Ovary (tissue), 9 donors: ENCODE measurements around the gene AMACR. TPM values are rescaled to one million over a fixed set of nuclear protein-coding genes. Genes with fewer than 3 reads are reported as not detected.
"Not testable (repeated sequence)": the region's sequence is repeated elsewhere in the genome, so short reads cannot be mapped to it uniquely, and the experiment has no call there.

Source experiments
- DNase-seq, 5 donors: peaks; one replicate each; pipeline ENCODE4 v3.0.0-alpha.2; 2019 to 2020
- H3K27ac ChIP-seq, 2 donors: fragments of 200-600 bp; one replicate each; pipeline versions ENCODE4 v1.5.1 to v1.8.0; 2019 to 2022
- H3K27me3 ChIP-seq: fragments of 200-600 bp; one replicate; pipeline ENCODE4 v1.8.0; 2022
- H3K36me3 ChIP-seq: fragments of 200-600 bp; sonication (generic); one replicate; pipeline ENCODE4 v1.5.1; 2019
- H3K4me1 ChIP-seq: one replicate; pipeline ENCODE4 v1.8.1; 2013; ENCODE audit warnings: mild to moderate bottlenecking, moderate library complexity; ENCODE audit not compliant: insufficient read depth
- H3K4me3 ChIP-seq: fragments of 200-600 bp; sonication (generic); one replicate; pipeline ENCODE4 v1.5.1; 2017
- H3K9me3 ChIP-seq, 2 donors: fragments of 200-600 bp in 1 of 2; sonication (generic) in 1 of 2; one replicate each; pipeline versions ENCODE4 v1.5.1 to v1.8.1; 2013 to 2019; ENCODE audit warnings: mild to moderate bottlenecking in 1 of 2, moderate library complexity in 1 of 2
- CTCF ChIP-seq, 3 donors: fragments of 450-650 bp in 2 of 3; fragments of 200-600 bp in 1 of 3; IDR thresholded peaks; one replicate each; pipeline versions ENCODE4 v1.5.1 to v1.8.0; 2016 to 2022; ENCODE audit warnings: antibody characterized with exemption in 3 of 3, mild to moderate bottlenecking in 1 of 3
- EP300 ChIP-seq: sonication (generic); formaldehyde crosslinking; IDR thresholded peaks from one replicate; pipeline ENCODE4 v1.6.1; 2017; ENCODE audit warnings: antibody characterized with exemption
- POLR2A ChIP-seq: fragments of 450-650 bp; IDR thresholded peaks from one replicate; pipeline ENCODE4 v1.6.1; 2017; ENCODE audit warnings: antibody characterized with exemption, mild to moderate bottlenecking, moderate library complexity
- WGBS, 3 donors: extraction: QIAGEN DNeasy Blood & Tissue Kit in 1 of 3; methylation state at CpG; one replicate each; pipeline versions ENCODE4 v1.1.5 to v1.1.7; 2013 to 2017; 5-methylcytosine and 5-hydroxymethylcytosine counted together
- intact Hi-C, 4 donors: fragments of 100-400 bp; cut with DNase I; formaldehyde crosslinking; loops; one replicate each; pipeline versions ENCODE4 v1.11.0 to v1.15.1; 2022 to 2023
- polyA plus RNA-seq, 2 donors: library from polyadenylated mRNA; stranded (reverse); fragments of 200-250 nt in 1 of 2; fragments of 350-450 nt in 1 of 2; fragmentation: Illumina TruSeq in 1 of 2; extraction: RNeasy Lipid Tissue Mini Kit (QIAGEN cat#74804) in 1 of 2; gene quantifications; one replicate each; pipeline ENCODE4 v1.2.3, GENCODE V29; 2013 to 2014
- total RNA-seq, 7 donors: library from RNA; depleted of rRNA in 2 of 7; stranded (reverse); fragments of >200 nt in 2 of 7; fragmentation: NEBNext Ultra II Directional in 3 of 7; extraction: Animal tissue kit (Norgen Biotek cat#: 25700) in 3 of 7; gene quantifications; one replicate each; pipeline versions ENCODE4 v1.1.0 to v1.2.4, GENCODE V29; 2016 to 2023
- donor health status: DM: no; HTN: no; CAD: no; lungs with moderate emphysema.
- donor health status: DM: no; HTN: no; CAD: no.
- donor health status: Bipolar disorder and iron deficiency.
- donor health status: DM: yes; HTN: yes; CAD: no.
- donor health status: DM: no; HTN: no; CAD: no.
- donor health status: DM: yes; HTN: yes; CAD: no.

AMACR gene
- total and polyA plus RNA-seq, 9 donors: 3.9 to 13.4 (median 7.8) TPM

DNA sequence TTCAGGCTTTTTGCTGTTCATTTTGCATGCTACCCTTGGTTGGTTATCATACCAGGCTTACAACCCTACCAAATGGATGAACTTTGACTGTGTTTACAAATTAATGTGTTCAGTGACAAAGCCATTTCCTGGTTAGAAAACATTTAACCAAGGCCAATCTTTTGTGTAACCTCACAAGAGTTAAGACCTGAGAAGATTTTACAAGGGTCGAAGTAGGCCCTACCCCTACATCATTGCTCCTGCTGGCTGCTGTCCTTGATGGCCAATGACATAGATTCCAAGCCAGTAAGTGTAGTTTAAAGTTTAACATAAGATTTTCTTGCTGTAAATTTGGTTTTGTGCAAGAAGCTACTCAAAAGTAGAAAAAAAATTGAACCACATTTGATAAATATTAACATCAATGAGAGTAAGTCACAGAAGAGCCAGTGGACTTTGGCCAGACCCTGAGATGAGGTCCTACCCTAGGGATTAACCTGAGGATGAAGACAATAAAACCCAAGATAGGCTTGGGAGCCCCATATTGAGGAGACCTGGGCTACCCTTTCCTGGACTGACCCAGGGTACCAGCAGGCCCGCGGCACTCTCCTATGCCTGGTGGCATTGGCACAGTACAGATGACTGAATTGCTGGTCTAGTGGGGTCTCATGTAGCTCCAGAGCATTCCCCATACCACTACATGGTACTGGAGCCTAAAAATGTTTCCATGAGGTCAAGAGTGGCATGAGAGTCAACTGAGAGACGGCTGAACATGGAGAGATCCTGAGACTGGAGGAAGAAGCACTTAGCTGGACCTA, 26.9 kb upstream of the AMACR start:
- no peaks in the 10 kb centered on the region for H3K36me3 ChIP-seq
- no peak overlapping the region for H3K27ac ChIP-seq
- intact Hi-C loops: no loop called here
- H3K9me3 ChIP-seq: no peaks in the 10 kb centered on the region
- no peaks in the 10 kb centered on the region for H3K4me1 ChIP-seq
- no peak overlapping the region for H3K4me3 ChIP-seq
- H3K27me3 ChIP-seq: no peaks in the 10 kb centered on the region
- DNase-seq: no peak
- WGBS, 3 donors: 93 to 97% (median 97%) methylated on average over 4 of the region's 4 CpGs
- TF ChIP-seq CTCF (IDR thresholded peaks at IDR 0.05): no peak
- no peak for TF ChIP-seq POLR2A

DNA sequence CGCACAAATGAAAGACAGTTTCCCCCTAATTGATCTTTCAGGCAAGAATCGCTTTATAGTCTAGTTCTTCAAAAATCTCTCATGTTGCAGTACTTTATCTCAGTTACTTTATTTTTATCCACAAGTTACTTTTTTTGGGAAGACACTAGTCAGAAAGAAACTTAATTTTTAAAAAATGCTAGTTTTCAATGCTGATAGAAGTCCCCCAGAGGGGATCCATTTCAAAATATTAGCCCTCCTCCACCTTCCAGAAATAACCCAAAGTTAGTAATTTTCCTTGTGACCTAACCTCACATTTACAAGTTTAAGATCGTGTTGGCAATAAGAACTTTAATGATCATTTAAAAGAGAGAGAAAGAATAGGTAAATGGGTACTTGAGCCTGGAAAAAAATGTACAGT, 24.1 kb upstream of the AMACR start:
- no peaks in the 10 kb centered on the region for H3K9me3 ChIP-seq
- TF ChIP-seq EP300: no peak
- no peak for TF ChIP-seq POLR2A
- TF ChIP-seq CTCF (IDR thresholded peaks at IDR 0.05): no peak
- H3K4me3 ChIP-seq: no peak overlapping the region
- intact Hi-C loops: no loop called here
- H3K27me3 ChIP-seq: no peaks in the 10 kb centered on the region
- no peaks in the 10 kb centered on the region for H3K4me1 ChIP-seq
- whole genome bisulfite sequencing, 3 donors: 61 to 73% (median 61%) methylated on average over 3 of the region's 3 CpGs
- H3K27ac ChIP-seq: no peak overlapping the region
- no peaks in the 10 kb centered on the region for H3K36me3 ChIP-seq
- no peak for DNase-seq

GRCh38 chr5:34031117-34031516, 23.3 kb upstream of the AMACR start:
- Histone ChIP-seq H3K36me3 (no peaks in the 10 kb centered on the region), H3K27me3 (no peaks in the 10 kb centered on the region), H3K4me3 (no peak overlapping the region), H3K9me3 (no peaks in the 10 kb centered on the region), H3K4me1 (no peaks in the 10 kb centered on the region), H3K27ac (no peak overlapping the region)
- 74 to 89% (median 85%) methylated on average over 2 of the region's 2 CpGs for whole genome bisulfite sequencing, 3 donors
- intact Hi-C loops: no loop called here
- DNase-seq: no peak
- no peak for TF ChIP-seq CTCF (IDR thresholded peaks at IDR 0.05)
- no peak for TF ChIP-seq EP300
- TF ChIP-seq POLR2A: no peak

DNA sequence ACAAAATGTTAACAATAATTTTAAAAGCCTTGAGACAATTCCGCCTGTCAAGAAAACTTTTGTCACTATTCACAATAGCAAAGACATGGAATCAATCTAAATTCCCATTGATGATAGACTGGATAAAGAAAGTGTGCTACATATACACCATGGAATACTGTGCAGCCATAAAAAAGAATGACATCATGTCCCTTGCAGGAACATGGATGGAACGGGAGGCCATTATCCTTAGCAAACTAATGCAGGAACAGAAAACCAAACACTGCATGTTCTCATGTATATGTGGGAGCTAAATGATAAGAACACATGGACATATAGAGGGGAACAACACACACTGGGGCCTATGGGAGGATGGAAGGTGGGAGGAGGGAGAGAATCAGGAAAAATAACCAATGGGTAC, 22.7 kb upstream of the AMACR start:
- DNase-seq, H3K36me3 ChIP-seq, H3K4me1 ChIP-seq, H3K27ac ChIP-seq, H3K9me3 ChIP-seq, intact Hi-C loops, H3K4me3 ChIP-seq, H3K27me3 ChIP-seq: not testable (repeated sequence)
- 97 to 99% (median 97%) methylated on average over 2 of the region's 2 CpGs for WGBS, 3 donors

- no peaks in the 10 kb centered on the region for H3K27me3 ChIP-seq
- DNase-seq: no peak
- H3K9me3 ChIP-seq: no peaks in the 10 kb centered on the region
- H3K27ac ChIP-seq: no peak overlapping the region
- H3K4me1 ChIP-seq: no peaks in the 10 kb centered on the region
- intact Hi-C loops: no loop called here
- WGBS, 3 donors: 62 to 85% (median 66%) methylated on average over 1 of the region's 1 CpG
- TF ChIP-seq EP300 (no peak), CTCF (IDR thresholded peaks at IDR 0.05) (no peak), POLR2A (no peak)
- no peaks in the 10 kb centered on the region for H3K36me3 ChIP-seq
- H3K4me3 ChIP-seq: no peak overlapping the region
These were observed 22.2 kb upstream of the AMACR start for GRCh38 chr5:34030048-34030447.
